ENCODE results near the gene ADGRV1.

ADGRV1 gene

DNA sequence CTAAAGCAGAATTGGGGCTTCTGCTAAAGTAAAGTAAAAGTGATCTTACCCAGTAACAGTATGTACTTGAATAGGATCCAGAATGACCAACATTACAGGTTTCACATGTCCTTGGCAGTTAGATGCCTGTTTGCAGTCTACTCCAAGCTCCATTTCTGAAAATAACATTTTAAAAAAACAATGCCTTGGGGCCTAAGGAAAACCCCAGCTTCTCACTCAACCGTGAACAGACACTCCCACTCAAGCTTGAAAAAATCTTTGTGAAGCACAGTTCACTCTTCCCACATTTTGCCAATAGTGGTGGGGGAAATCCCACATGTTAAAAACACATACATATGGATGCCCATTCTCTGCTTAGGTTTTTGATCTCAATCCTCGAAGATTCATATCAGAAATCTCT, 520.4 kb downstream of the ADGRV1 start:
- DNase-seq, result no peak

DNA sequence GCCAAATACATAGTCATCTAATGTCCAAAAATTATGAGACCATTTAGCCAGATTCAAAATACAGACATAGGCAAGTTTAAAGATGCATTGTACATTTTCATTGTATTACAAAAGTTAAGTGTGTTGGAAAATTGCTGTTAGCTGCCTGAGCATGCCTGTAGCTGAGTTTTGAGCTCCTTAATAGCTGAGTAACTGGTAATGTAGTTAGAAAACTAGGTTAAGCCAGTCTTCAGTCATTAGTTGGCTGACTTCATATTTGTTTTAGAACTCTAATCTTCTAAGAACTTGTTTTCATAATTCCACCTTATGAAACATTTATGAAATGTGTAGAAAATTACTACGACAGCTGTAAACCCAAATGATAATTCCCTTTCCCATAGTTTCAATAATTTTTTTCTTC, 531.2 kb downstream of the ADGRV1 start:
- no peak for DNase-seq

DNA sequence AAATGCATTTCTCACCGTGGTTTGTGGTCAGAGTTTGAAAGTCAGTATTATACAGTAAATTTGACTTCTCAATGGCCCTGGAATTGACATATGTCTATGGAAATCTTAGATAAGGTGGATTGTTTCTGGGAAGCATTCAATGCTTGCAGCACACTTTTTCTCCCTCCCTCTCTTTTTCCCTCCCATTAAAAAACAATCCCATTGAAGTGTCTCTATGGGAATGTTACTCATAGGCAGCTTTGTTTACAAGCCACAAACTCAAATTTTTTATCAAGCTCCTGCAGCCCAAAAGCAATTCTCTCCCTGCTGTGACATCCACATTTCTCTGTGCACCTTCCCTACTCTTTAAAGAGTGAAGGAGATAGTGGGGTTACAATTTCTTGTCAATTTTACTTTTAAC, 532.4 kb downstream of the ADGRV1 start:
- DNase-seq, result no peak

DNA sequence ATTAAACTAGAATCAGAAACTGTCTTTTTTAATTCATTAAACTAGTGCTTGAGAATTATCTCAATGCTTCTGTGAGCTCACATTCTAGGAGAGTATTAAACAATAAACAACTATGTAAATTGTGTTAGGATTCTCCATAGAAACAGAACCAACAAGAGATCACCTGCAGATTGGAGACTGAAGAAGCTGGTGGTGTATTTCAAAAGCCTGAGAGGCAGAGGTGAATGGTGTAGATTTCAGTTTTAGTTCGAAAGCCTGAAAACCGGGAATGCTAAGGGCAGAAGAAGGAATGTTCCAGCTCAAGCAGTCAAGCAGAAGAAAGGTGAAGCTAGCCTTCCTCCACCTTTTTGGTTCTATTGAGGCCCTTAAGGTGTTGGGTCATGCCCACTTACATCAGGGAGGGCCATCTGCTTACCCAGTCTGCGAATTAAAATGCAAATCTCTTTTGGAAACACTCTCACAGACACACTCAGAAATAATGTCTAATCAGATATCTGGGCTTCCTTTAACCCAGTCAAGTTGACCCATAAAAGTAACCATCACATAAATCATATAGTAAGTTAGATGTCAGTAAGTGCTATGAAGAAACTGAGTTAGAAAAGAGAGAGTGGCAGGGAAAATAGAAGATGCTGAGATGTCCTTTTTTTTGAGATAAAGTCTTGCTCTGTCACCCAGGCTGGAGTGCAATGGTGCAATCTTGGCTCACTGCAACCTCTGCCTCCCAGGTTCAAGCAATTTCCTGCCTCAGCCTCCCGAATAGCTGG, 533.1 kb downstream of the ADGRV1 start:
- DNase-seq, result no peak

DNA sequence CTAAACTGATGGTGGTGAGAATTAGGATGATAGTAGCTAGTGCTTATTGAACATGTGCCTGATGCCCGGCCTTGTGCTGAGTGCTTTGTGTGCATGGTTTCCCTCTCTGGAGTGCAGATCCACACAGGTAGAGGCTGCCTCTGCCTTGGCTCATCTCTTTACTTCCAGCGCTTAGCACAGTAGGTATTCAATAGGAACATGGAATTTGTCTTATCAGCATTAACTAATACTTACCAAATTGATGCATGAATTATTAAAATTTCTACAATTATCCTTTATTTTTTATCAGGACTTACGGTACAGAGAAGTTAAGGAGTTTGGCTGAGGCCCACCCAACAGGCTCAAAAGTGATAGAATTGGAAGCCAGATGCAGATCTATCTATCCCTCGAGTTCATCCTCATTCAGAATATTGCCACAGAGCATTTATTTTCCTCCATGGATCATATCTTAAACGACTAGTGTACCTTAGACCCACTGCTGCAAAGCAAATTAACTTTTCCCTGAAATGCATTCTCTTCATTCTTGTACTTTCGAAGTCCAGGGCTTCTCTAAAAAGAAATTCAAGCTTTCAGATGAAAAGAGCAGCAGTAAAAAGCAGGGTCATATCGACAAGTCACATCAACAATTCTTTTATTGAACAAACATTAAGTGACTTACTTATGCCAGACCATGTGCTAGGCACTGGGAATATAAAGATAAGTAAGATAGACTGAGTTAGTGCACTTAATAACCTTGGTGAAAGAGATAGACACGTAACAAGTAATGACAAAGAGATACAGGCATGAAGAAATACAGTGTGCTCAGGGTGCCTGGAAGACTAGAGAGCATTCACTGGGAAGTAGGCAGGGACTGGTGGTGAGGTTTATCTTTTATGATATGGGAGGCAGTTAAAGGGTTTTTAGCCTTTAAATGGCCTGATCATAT, 534.5 kb downstream of the ADGRV1 start:
- DNase-seq, result no peak

DNA sequence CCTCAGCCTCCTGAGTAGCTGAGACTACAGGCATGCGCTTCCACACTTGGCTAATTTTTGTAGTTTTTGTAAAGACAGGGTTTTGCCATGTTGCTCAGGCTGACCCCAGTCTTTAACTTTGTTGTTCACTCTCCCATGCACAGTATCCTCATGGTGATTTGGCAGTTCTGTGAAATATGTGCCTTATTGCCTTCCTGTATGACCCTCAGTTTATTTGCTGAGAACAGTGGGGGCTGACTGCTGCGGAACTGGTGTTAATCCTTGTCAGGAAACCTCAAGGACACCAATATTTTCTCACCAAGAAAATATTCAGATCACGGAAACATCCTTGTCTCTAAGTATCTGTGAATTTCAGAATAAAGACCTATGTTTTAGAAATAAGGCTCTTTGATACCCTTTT, 536.7 kb downstream of the ADGRV1 start:
- DNase-seq, result no peak

DNA sequence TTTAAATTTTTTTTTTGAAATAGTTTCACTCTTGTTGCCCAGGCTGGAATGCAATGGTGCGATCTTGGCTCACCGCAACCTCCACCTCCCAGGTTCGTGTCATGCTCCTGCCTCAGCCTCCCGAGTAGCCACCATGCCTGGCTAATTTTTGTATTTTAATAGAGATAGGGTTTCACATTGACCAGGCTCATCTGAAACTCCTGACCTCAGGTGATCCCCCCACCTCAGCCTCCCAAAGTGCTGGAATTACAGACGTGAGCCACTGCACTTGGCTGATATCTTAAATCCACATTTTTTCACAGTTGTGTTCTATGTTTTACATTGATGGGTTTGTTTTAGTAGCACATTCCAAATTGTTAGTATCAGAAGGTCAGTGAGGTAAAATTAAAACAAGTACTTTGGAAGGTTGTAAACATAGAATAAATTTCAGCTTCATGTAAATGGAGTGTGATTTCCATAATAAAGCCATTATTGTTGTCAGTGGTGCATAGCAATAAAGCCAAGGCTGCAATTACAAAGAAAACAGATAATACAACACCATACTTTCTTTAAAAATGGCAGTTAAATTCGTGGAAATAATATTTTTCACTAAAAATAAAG, 537.3 kb downstream of the ADGRV1 start:
- DNase-seq, result no peak

DNA sequence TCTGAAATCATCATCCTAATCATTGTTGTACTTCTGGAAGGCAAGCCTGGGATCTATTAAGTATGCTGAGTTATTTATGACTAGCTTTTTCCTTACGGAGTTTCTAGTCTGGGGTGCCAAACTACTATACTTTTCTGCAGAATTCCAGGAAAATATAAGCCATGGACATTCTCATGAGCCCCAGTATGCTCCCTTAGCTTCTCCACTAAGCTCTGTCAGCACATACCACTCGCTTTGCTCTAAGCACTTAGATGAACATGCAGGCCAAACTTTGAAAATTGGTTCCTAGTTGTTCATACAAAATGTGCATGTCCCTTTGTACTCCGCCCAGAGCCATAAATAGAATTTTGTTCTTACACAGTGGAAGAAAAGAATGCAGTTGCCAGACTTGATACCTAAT, 539.9 kb downstream of the ADGRV1 start:
- DNase-seq, result no peak

DNA sequence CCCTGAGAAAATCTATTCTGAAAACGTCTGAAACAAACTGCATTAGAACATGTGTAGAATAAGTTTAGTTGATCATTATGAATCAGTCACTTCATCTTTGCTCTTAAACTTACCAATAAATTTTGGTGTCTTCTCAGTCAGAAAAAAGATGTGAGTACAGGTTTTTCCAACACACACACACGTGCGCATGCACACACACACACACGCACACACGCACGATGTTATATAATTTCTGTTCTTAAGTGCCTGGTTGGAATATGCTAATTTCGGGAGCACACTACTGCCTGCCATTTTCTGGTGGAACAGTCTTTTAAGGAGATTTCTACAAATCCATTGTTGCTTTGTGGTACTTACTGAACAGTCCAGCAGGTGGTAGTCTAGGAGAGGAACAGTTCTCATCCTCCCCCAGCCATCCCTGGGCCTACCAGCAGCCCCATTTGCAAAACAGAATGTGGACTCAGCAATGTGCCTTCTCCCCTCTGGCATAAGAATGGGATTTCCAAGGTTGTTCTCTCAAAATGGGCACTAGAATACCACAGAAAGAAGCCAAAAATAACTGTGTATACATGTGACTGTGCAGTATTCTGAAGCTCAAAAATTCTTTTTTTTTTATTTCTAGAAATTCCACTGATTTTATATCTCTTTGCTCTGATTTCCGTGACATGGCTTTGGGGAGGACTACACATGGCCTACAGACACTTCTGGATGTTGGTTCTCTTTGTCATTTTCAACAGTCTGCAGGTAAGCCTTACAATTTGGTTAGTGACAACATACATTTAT, 543.2 kb downstream of the ADGRV1 start:
- DNase-seq, result peak; percentile 42

DNA sequence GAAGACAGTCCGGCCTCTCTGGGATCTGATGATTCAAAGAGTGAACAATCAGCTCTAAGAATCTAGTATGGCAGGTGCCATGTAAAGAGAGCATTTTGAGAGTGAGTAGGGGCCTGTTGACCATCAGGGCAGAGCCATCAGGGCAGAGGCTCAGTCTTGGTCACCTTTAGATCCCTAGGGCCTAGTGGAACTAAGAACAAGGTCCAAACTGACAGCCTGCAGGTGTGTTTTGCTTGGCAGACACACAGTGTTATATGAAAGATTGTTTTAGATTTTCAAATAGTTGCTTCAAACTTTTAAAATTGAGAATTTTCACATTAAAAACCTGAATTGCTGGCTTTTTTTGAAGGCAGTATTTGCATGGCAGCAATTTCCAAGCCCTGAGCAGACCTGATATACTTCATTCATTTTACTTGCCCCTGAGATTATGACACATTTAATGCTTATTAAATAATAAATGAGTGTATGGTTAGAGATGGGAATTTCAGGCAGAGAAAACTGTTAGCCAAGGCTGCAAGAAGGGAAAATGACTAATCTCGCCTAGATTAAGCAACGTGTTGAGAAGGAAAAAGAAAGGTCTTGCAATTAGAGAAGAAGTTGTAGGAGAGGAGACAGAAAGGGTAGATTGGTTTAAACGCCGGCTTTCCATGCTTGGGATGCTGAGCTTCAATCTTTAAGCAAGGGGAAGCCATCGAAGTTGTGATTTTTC, 544.9 kb downstream of the ADGRV1 start:
- no peak for DNase-seq

DNA sequence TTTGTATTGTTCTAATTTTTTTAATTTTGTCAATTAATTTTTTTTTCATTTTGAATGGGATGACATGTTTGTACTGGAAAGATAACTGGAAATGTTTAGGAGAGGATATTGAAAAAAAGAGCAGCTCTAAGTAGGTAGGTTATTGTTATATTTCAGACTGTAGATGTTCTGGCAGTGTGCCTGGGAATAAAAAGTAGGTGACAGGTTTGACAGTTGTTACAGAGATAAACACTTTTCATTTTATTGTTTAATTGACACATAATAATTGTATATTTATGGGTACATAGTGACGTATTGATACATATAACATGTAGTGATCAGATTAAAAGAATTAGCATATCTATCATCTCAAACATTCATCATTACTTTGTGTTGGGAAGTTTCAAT, 545.5 kb downstream of the ADGRV1 start:
- DNase-seq, result no peak

DNA sequence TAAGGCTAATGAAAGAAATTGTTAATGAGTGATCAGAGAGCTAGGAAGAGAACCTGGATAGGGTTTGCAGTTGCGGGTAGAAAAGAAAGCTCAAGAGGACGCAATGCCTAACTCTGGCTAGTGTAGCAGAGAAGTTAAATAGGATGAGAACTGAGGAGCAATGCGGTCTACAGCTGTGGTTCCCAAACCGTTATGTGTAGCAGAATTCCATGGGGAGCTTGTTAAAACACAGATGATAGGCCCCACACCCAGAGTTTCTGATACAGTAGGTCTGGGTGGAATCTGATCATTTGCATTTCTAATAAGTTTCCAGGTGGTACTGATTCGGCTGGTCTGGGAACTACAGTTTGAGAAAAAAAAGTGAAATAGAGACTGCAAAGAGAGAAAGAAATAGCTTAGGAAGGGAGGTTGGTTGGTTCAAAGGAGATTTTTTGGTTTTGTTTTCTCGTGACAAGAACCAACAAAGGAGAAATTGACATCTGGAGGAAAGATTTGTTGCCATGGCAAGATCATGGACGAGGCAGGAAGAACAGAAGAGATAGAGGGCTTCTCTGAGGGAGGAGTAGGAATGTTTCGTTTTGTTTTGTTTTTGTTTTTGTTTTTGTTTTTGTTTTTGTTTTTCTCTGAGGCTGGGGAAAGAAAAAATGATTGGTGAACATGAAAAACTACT, 548.4 kb downstream of the ADGRV1 start:
- no peak for DNase-seq

DNA sequence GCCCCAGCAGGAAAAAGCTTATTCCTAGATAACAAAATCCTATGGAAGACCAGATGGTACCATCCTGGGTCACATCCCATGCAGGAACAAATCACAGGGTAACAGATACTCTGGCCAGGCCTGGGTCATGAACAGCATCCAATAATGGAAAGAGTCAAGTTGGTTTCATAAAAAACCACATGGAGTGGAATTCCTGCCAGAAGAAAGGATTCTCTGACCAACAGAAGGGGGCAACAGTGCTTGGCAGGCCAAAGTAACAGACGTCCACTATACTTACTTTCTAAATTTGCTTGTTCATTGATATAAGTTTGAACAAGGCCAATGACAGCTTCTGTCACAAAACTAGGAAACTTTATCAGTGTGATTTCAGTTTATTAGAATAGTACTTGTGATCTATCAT, 551.0 kb downstream of the ADGRV1 start:
- DNase-seq, result no peak

DNA sequence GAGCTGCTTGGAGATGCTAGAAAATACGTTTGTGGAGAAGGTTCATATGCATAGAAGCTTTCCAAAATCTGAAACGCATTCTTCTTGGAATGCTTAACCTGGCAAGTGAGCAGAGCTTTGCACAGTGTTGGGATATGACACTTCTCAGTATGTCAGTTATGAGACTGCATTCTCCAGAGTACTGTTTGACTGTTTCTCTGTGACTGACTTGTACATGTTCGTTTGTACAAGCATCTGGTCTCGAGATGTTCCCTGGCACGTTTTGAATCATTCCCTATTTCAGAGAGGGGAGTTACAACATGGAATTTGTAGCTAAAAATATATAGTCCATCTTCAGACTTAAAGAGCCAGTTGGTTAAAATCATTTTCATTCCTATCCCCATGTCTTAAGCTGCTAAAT, 552.1 kb downstream of the ADGRV1 start:
- no peak for DNase-seq

DNA sequence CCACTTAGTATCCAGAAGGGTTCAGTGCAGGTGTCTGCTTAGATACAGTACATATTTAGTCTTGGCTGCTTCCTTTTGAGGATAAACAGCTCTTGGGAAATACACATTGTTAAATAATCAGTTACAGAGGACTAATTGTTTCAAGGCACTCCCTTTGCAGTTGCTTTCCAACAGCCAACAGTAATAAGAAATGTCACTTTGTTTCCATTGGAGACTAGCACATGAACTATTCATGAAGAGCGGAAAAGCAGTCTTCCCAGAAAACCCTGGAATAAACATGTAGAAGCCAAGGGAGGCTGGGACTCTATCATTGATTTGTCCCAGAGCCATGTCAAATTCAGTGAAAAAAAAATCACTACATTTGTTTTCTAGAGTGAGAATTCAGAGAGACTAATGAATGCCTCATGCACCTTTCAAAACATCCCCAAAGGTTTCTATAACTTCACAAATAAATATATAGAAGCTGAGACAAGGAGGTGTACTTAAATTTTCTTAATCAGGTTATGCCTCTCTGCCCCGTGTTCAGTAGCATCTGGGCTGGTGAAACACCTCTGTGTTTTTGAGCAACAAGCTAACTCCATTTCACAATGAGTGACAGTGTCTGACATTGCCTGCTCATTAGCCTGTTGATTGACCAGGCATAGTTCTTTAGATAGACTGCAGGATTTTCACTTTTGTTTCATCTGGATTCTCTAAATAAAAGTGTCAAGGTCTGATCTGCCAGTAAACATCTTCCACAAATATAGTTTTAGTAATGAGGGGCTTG, 553.1 kb downstream of the ADGRV1 start:
- no peak for DNase-seq

DNA sequence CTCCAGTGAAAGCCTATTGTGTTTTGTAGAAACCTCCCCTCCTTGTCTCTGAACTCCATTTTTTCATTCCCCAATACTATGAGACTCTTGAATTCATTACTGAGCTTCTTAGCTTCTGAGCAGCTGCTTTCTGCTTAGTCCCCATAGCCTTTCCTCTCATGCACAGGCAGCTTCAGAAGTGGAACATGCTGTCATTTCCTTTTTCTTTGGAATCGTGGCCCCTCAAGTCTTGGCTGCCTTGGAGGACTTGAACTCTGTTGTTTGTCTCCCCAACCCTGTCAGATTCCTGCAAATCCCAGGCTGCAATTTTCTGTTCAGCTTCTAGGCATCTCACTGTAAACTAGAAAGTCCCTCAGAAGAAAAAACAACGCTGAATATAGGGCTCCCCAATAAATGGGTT, 556.1 kb downstream of the ADGRV1 start:
- DNase-seq, result no peak

DNA sequence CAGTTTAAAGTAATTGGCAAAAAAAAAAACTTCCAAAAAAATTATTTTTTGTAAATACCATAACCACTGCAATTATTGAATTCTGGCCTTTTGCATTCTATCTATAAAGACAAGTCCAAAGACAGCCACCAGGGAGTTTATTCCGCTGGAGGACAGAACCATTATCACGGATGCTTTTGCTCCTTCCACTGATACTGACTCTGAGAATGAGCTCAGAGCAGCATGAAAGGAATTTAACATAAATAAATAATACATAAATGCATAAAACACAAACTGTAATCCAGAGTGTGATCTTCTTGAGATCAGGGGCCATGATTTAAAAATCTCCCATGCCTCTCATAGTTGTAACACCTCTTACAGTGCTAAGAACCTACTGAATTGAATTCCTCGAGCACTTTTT, 559.8 kb downstream of the ADGRV1 start:
- no peak for DNase-seq

DNA sequence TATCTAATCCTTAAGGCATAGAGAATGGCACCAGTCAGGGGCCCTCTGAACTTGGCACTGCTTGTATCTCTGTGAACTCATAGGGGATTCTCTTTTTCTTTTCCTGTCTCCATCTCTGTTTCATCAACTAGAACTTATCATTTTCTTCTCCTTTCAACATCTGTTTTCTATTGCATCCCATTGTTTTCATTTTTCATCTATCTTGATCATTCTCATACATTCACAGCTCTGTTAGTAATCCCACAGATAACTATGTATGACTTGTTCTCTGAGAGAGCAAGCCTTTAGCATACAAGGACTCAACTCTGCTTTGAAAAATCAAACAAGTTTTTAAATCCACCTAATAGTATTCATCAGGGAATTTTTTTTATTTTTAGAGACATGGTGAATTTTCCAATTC, 560.2 kb downstream of the ADGRV1 start:
- no peak for DNase-seq

DNA sequence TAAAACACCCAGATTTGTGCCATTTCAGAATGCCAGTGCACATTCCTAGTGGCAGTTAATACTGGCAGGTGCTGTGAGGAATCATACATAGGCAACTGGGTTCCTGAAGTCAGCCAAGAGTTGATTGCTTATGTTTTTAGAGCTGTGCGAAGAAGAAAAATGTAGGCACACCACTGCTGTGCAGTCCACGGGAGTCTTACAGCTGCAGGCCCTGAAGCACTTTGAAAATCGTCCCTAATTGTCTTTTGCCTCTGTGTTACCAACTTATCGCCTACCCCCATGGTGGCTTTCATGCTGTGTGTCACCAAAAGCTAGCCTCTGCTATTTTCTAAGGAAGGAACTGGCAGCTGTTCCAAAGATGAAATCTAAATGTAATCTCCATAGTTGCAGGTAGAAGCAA, 560.6 kb downstream of the ADGRV1 start:
- no peak for DNase-seq

DNA sequence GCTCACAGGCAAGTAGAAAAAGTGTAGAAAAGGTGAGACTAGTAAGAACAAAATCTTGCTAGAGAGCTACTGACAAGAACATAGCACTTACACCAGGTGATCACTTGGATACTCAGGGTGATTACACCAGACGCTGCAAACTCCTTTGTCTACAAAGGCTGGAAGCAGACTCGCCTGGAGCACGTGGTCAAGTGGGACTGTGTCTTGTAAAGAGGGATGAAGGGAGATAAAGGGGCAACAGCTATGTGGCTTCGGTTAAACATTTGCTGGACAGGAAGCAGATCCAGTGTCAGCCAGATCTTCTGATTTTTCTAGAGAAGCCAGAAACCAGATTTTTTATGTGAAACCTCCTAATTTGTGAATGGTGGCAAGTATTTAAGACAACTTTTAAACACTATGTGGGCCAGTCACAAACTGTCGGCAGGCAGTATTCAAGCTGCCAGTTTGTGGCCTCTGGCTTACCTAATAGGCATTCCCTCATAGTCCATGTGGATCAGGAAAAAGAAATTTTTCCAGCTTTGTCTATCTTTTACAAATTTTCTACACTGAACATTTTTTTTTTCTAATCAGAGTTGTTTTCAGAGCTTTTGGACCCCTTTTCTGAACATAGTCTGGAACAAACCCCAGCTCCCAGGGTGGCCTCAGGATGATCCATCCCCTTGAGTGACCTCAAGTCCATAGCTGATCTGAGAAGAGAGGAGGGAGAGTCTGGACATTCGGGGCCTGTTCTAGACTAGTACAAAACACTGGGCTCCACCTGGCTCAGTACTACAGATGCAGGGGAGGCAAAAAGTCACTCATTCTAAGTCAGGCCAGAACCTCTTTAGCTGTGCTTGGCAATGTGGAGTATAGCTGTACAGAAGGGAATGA, 561.6 kb downstream of the ADGRV1 start:
- DNase-seq, result no peak

Data from NCI-H1105 treated with DMSO at 0.1 percent for 48 hours (cell line).